ENCODE measurements around the gene LNP1. TPM values are rescaled to one million over a fixed set of nuclear protein-coding genes. Genes with fewer than 3 reads are reported as not detected.

Gene LNP1
- total and polyA plus RNA-seq, 4 donors = 1.1 to 4.7 (median 1.5) TPM

- Histone ChIP-seq H3K27me3 (ENCODE audit: control insufficient read depth in 4 of 4, insufficient read depth in 4 of 4, low read length in 3 of 4) (no peaks in the 10 kb centered on the region), H3K4me1 (ENCODE audit: control insufficient read depth in 4 of 4, insufficient read depth in 4 of 4, low read length in 3 of 4) (peaks cover 2 to 20% (median 10%) of the 10 kb centered on the region in 4 donors), H3K36me3 (ENCODE audit: control insufficient read depth in 4 of 4, insufficient read depth in 3 of 4, low read depth in 1 of 4, low read length in 3 of 4) (peaks cover 10 to 31% (median 22%) of the 10 kb centered on the region in 4 donors), H3K9ac (ENCODE audit: low read depth in 1 of 2, low read length in 2 of 2) (no peak overlapping the region), H3K4me3 (ENCODE audit: low read depth in 1 of 3, low read length in 3 of 3) (no peak overlapping the region), H3K9me3 (ENCODE audit: control insufficient read depth in 4 of 4, low read length in 3 of 4) (no peaks in the 10 kb centered on the region), H3K27ac (ENCODE audit: low read depth in 1 of 2, low read length in 2 of 2) (no peak overlapping the region)
- WGBS = 100% methylated on average over 1 of the region's 1 CpG
- no peak for TF ChIP-seq CTCF (IDR thresholded peaks at IDR 0.05; ENCODE audit: low read depth, low read length, missing input control)
- no peak for TF ChIP-seq NR2F2 (IDR thresholded peaks at IDR 0.05)
- TF ChIP-seq JUND (IDR thresholded peaks at IDR 0.05) = no peak
- TF ChIP-seq HNF4A (conservative IDR thresholded peaks at IDR 0.05) = no peak
- TF ChIP-seq RXRA (IDR thresholded peaks at IDR 0.05) = no peak
- no peak for TF ChIP-seq SP1 (IDR thresholded peaks at IDR 0.05)
- TF ChIP-seq TAF1 (conservative IDR thresholded peaks at IDR 0.05) = no peak
- TF ChIP-seq ATF3 (IDR thresholded peaks at IDR 0.05) = no peak
- no peak for TF ChIP-seq HNF4G (IDR thresholded peaks at IDR 0.05)
- no peak for DNase-seq (ENCODE audit: low spot score)
These were observed 30.6 kb upstream of the LNP1 start for GRCh38 chr3:100370756-100371155.

- DNase-seq (ENCODE audit: low spot score) = no peak
- Histone ChIP-seq H3K9me3 (ENCODE audit: control insufficient read depth in 4 of 4, low read length in 3 of 4) (no peaks in the 10 kb centered on the region), H3K4me3 (ENCODE audit: low read depth in 1 of 3, low read length in 3 of 3) (no peak overlapping the region), H3K36me3 (ENCODE audit: control insufficient read depth in 4 of 4, insufficient read depth in 3 of 4, low read depth in 1 of 4, low read length in 3 of 4) (peaks cover 10 to 34% (median 23%) of the 10 kb centered on the region in 4 donors), H3K4me1 (ENCODE audit: control insufficient read depth in 4 of 4, insufficient read depth in 4 of 4, low read length in 3 of 4) (peaks cover 2 to 14% (median 9%) of the 10 kb centered on the region in 4 donors), H3K27ac (ENCODE audit: low read depth in 1 of 2, low read length in 2 of 2) (peak overlapping the region in 1 of 2 donors; percentile 42), H3K27me3 (ENCODE audit: control insufficient read depth in 4 of 4, insufficient read depth in 4 of 4, low read length in 3 of 4) (no peaks in the 10 kb centered on the region), H3K9ac (ENCODE audit: low read depth in 1 of 2, low read length in 2 of 2) (peak overlapping the region in 1 of 2 donors; percentile 13)
- no peak for TF ChIP-seq ZBTB33 (IDR thresholded peaks at IDR 0.05)
- no peak for TF ChIP-seq TAF1 (conservative IDR thresholded peaks at IDR 0.05)
- no peak for TF ChIP-seq RXRA (IDR thresholded peaks at IDR 0.05)
- TF ChIP-seq SP1 (IDR thresholded peaks at IDR 0.05) = no peak
- TF ChIP-seq FOXA1 (IDR thresholded peaks at IDR 0.05) = no peak
- no peak for TF ChIP-seq YY1 (IDR thresholded peaks at IDR 0.05)
- no peak for TF ChIP-seq NR2F2 (IDR thresholded peaks at IDR 0.05)
- no peak for TF ChIP-seq GABPA (IDR thresholded peaks at IDR 0.05 in 1 of 2, conservative IDR thresholded peaks at IDR 0.05 in 1 of 2)
- no peak for TF ChIP-seq JUND (IDR thresholded peaks at IDR 0.05)
- TF ChIP-seq RAD21 (IDR thresholded peaks at IDR 0.05) = no peak
- no peak for TF ChIP-seq CTCF (IDR thresholded peaks at IDR 0.05; ENCODE audit: low read depth, low read length, missing input control)
- TF ChIP-seq FOXA2 (IDR thresholded peaks at IDR 0.05) = no peak
- TF ChIP-seq REST (IDR thresholded peaks at IDR 0.05) = no peak
- no peak for TF ChIP-seq HNF4G (IDR thresholded peaks at IDR 0.05)
- TF ChIP-seq EGR1 (IDR thresholded peaks at IDR 0.05; ENCODE audit: low read depth in 2 of 2) = no peak
- no peak for TF ChIP-seq MAX (IDR thresholded peaks at IDR 0.05)
- no peak for TF ChIP-seq ATF3 (IDR thresholded peaks at IDR 0.05)
- TF ChIP-seq HNF4A (conservative IDR thresholded peaks at IDR 0.05) = no peak
These were observed 26.8 kb upstream of the LNP1 start for GRCh38 chr3:100374521-100374920.
